Renal pelvis (tissue), 4 donors: ENCODE results near the gene CTIF. TPM values are rescaled to one million over a fixed set of nuclear protein-coding genes. Genes with fewer than 3 reads are reported as not detected.

Experiments used
- DNase-seq: peaks from one replicate; pipeline ENCODE4 v3.0.0-alpha.2; 2013
- polyA plus RNA-seq, 3 donors: library from polyadenylated mRNA; unstranded; fragments of 120-200 nt; gene quantifications; one replicate each; pipeline ENCODE4 v1.2.1, GENCODE V29; 2013; ENCODE audit not compliant: insufficient read length in 3 of 3

CTIF gene
- polyA plus RNA-seq, 3 donors: 21.1 to 23.7 (median 22.9) TPM

DNA sequence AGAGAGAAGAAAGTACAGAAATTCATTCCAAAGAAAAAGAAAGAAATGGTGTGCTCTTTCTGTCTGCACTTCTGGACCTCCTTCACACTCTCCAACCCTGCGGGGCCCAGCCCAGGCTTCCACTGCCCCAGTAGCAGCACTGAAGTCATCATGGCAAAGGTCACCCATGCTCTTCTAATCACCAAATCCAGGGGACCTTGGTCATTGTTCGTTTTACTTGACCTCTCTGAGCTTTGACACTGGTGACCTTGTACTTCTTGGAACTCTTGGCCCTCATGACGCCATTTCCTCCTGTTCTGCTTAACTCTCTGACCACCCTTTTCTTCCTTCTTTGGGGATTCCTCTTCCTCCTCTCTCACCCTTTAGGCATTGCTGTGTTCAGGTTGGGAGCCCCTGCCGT, 306.3 kb downstream of the CTIF start:
- DNase-seq: no peak

DNA sequence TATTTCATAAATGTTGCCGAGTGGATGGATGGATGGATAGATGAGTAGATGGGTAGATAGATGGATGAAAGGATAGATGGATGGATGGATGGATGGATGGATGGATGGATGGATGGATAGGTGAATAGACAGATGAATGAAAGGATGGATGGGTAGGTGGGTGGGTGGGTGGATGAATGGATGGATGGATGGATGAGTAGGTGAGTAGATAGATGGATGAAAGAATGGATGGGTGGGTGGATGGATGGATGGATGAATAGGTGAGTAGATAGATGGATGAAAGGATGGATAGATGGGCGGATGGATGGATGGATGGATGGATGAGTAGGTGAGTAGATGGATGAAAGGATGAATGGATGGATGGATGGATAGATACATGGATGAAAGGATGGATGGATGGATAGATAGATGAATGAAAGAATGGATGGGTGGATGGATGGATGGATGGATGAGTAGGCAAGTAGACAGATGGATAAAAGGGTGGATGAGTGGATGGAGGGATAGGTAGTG, 307.6 kb downstream of the CTIF start:
- DNase-seq: no peak

DNA sequence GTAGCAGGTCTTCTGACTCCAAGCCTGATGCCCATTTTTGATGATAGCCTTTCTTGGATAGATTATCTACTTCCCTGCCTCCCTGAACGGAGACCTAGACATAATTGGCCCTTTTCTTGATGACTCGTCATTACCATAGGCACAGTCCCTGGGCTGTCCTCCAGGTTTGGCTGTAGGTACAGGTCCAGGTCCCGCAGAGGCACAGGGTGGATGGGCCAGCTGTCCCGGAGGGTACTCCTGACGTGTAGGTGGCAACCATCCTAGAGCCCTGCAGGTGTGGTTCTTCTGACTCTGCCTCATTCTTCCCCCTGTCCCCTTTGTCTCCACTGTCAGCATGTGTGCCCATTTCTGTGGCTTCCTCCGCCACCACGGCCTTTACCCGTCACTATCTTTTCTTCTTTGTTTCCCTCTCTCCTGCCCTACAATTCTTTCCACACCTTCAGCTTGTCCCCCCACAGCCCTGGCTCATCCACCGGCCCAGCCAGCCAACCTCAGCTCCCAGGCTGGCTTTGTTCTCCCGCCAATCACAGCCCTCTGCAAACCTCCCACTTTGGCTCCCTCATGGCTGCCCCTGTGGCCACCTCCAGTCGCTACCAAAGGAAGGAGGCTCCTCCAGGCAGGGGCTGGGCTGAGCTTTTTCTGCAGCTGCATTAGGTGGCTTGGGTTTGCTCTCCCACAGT, 309.1 kb downstream of the CTIF start:
- no peak for DNase-seq

DNA sequence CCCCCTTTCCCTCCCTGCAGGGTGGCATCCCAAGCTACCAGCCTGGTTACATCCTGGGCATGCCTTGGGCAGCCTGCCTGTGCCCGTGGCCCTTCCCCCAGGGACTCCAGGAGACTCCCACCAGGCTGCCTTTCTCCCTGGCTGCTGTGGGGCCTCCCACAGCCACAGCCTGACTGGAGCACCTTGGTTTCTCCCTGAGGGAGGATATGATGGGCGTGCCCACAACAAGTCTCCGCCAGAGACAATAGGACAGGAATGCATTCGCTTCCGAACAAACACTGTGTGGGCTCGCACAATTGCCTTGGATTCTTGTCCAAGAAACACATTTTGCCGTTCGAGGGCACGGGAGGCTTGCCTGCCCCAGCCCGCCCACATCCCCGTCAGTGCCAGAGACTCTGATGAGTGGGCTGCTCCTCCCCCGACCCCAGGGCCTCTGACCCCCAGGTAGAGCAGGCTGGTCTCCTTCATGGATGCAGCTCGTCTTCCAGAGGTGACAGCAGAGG, 309.9 kb downstream of the CTIF start:
- no peak for DNase-seq

DNA sequence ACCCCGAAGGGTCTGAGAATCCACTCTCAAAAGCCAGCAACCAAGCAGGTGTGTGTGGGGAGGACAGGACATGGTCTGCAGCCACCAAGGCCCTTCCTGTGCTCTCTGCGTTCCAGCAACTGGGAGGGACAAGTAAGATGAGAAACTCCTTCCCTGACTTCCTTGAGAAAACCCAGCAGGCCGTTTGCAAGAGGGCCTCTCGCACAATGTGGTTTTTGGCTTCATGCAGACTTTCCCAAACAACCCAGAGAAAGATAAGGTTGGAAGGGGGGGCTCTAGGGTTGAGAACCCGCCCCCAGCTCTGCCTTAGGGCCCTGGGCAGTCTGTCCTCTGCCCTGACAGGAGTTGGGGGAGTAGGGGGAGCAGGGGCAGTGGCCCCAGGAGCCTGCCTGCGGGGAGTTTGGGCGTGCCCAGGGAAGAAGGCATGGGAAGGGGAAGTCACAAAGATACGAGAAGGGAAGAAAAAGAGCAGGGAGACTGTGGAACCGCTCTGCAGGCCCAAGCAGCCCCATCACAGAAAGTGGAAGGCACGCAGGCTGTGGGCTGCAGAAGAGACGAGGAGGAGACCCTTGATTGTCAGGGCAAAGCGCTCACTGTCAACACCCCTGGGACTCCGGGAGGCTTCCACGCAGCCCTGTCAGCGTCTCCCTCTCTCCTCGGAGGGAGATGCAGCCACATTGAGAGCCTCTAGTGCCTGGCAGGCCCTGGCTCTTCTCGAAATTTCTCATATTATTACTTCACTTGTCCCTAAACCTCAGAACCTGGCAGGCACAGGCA, 312.2 kb downstream of the CTIF start:
- peak; percentile 83 for DNase-seq

DNA sequence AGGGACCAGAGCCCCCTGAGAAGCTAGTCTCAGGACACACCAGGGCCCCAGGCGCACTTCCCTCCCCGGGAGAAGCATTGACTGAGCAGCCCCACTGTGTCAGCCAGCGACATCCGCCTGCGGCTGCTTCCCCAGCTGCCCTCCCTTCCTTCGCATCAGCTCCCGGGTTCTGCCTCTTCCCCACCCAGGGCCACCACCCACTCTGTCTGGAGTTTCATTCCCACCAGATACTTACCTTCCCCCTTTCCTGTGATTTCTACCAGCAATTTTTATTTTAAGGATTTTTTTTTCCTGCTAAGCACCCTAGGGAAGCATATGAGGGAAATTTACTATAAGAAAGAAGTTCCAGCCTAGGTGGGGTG, 312.7 kb downstream of the CTIF start:
- DNase-seq: no peak

DNA sequence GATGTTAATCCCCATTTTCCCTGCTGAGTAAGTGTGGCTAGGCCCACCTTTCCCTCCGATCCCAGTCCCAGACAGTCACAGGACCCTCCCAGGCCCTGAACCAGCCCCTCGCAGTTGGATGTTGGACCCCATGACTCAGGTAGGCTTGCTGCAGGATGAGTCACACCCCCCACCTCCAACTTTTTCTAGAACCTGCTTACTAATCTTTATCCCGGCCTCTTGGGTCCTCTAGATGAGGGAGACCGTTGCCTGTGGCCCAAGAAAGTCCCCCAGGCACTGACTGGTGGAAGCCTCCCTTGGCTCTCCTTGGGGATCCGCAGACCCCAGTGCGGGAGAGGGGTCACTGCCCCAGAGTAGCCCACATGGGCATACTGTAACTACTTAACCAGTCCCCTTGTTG, 313.5 kb downstream of the CTIF start:
- DNase-seq: no peak

DNA sequence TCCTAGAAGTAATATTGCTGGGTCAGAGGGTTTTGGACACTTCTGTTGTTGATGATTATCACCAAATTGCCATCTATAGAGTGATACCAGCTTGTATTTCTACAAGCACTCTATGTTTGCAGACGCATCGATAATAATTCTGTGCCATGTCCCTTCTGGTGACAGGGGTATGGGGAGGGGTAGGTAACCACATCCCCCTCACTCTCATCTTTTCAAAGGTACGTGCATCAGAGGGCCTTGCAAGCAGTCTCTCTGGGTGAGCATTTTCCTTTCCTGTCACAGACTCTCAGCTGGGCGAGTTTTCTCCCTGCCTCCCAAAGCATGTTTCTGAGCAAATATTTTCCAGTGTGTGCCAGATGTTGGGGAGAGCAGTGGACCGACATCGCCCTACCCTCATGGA, 314.0 kb downstream of the CTIF start:
- no peak for DNase-seq

DNA sequence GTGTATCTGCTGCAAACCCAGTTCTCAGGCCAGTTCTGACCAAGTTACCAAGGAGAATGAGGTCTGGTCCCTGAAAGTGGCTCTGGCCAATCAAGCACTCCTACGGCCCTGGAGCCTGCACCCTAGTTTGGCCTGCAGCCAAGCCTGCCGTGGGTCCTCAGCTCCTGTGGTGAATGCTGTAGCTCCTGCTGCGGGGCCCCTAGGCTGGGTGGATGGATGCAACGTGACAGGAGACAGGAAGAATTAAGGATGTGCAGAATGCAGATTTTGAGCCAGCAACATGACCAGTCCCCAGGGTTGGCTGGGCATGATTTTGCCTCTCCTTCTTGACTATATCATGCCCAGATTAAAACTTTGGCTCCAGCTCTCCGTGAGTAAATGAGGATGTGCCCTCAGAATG, 314.8 kb downstream of the CTIF start:
- DNase-seq: no peak

DNA sequence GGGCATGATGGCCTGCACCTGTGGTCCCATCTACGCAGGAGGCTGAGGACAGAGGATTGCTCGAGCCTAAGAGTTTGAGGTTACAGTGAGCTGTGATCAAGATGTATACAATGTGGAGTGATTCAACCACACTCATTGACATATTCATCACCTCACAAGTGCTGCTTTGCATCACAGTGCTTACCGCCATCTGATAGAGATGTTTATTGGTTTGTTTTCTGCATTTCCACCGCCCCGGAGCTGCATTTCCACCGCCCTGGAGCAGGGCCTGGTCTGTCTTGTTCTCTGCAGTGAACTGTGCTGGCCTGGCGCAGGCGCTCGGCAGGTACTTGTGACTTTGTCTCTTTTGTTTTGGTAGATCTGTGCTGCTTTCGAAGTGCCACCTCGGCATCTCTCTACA, 315.9 kb downstream of the CTIF start:
- DNase-seq: no peak

DNA sequence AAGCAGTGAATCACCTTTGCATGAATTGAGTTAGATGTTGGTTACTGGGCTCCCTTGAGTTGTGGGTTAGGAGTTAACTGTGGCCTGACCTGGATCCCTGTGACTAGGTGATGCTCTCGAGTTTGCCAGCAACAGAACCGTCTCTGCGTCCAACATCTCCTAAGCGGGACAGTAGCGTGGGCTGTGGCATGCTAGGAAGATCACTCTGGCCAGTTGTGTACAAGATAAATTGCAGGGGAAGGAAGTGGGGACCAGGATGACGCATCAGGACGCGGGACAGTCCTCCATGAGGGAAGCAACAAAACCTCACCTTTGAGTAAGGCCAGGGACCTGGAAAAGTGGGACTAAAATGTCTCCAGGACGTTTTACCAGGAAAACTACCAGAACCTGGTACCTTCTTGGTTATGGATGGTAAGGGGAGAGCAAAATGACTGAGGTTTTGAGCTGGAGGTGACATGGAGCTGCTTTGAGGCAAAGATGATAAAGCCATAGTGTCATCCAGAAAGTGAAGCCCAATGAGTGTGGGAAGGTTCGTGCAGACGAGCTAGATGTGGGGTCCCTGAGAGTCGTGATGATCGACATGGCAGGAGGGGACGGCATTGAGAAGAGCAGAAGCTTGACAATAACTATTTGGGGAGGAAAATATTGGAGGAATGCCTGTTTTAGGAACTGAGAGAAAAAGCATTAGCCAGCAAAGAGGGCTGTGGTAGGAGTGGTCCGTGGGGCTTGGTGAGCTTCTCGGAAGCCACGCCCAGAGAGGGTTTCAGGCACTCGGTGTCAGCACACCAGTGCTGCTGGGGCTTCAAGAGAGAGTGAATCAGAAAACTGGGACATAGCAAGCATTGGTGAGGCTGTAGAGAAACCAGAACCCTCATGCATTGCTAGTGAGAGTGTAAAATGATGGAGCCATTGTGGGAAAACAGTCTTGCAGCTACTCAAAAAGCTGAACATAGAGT, 316.9 kb downstream of the CTIF start:
- no peak for DNase-seq

DNA sequence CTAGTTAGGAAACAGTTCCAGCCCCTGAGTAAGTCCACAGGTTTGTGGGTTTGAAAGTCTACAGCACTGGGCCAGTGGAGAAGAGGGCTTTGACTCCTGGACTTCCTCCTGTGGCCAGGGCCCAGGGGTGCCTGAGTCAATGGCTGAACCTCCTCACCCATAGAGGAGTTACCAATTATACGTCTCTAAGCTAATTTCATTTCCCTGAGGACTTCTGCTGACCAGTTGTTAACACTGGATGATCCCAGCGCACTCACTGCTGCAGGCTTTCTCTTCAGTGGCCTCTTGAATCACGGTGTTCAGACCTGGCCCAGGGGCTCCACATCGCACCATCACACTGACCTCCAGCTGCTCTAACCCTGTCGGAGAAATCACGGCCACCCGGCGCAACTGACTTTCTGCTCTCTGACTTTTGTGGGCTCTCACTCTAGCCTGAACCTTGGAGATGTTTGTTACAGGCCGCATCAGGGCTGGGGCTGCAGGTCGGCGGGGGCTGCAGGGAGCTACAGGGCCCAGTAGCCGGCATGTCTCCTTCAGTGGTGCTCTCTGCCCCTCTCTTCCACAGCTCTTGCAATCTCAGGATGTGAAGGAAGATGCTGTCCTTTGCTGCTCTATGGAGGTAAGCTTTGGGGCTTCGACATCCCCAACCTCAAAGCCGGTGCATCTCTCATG, 318.3 kb downstream of the CTIF start:
- no peak for DNase-seq

DNA sequence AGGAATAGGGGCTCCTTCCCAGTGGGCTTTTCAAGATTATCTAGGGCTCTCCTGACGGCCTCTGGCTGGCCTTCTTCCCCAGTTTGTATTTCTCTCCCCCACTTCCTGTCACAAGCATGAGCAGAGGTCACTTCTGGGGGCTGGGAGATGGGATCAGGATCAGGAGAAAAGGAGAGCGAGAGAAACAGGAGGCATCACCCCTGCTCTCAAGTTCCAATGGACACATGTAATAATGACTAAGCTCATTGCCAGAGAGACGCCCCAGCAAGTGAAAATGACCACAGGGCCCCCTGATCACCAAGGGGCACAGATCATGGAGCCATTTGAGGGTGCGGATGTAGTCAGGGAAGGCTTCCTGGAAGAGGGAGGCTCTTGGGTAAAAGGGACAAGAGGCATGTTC, 319.8 kb downstream of the CTIF start:
- DNase-seq: no peak

DNA sequence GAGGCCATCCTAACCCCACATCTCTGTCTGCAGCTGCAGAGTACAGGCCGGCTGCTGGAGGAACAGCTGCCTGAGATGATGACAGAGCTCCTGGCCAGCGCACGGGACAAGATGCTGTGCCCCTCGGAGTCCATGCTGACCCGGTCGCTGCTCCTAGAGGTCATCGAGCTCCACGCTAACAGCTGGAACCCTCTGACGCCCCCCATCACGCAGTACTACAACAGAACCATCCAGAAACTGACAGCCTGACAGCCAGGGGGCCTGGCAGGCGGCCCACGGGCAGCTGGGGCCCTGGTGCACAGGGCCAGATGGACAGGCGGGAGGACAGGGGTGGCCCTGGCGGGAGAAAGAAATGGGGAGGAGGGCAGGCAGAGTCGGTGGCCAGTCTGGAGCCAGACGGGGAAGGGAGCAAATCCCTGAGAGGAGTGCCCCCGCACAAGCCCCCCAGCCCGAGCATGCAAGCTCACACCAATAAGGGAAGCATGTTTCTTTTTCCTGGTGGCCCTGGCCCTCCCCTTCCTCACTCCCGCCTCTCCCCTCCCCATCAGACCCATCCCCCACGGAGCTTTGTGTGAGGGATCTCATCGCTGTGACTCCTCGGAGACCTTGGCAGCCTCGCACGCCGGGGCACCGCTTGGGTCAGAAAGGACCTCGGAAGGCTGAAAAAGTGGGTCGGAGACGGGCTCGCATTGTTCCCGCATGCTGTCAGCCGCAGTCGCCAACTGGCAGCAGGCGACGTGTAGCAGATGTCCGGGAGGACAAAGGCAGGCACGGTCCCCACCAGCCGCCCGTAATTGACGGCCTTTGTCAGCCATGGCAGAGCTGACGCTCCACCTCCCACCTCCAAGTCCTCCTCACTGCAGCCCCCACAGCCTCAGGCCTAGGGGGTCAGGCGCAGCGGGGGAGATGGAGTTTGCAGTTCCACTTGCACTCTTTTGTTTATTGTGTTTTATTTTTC, 320.8 kb downstream of the CTIF start:
- DNase-seq: peak; percentile 82

DNA sequence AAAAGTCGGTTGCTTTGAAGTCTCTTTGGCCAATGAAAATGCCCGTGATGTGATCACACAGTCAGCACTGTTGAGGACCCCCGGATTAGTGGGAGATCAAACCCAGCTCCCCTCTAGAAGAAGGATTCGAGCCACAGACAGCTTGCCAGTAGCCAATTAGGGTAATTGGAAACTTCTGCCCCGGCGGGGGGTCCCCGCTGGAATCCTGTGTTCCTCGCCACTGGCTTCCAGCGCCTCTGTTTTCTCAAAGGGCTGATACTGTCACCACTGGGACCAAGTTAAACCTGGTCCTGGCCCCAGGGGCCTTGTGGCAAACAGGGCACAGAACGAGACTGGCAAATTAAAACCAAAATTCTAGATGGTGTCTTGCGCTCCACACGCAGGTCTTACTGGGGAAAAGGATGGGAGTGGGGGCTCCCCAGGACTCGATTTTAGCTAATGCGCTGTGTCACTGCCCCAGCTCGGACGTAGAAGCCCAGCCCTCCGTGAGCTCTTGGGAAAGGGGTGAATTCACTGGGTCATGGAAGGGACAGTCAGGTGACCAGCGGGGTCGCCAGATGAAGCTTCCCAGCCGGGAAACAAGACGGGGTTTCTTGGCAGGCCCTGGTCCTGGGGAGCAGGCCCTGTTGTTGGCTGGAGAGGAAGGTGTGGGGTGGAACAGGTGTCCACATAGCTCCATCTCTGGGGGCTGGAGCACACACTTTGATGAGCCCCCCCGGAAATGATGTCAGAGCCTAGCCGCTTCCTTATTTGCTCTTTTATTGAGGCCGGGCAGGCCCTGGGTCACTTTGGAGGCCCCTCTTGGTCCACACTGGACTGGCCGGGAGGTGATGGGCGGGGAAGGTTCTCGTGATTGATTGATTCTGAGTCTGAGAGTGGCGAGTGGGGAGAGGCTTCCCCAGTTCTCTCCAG, 321.7 kb downstream of the CTIF start:
- no peak for DNase-seq

DNA sequence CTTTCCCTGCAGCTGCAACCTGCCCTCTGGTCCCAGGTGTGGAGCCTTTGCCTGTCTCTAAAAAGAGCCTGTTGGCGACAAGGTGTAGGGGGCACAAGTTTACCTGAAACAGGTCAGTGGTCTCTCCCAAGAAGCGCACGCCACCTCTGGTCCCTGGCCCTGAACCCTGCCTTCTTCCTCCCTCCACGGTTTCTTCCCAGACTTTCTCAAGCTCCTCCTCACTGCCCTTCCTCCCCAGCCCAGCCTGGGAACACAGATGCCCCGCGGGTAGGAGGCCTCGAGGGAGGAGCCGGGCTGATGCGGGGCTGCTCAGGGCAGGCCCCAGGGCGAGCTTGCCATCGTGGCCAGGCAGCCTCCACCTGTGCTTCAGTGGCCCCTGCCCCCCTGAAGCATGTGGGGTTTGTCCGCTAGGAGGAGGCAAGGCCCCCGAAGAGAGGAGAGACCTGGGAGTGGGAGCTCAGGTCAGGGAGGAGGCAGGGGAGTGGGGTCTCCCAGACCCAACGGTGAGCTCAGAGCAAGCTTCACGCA, 322.4 kb downstream of the CTIF start:
- DNase-seq: no peak

DNA sequence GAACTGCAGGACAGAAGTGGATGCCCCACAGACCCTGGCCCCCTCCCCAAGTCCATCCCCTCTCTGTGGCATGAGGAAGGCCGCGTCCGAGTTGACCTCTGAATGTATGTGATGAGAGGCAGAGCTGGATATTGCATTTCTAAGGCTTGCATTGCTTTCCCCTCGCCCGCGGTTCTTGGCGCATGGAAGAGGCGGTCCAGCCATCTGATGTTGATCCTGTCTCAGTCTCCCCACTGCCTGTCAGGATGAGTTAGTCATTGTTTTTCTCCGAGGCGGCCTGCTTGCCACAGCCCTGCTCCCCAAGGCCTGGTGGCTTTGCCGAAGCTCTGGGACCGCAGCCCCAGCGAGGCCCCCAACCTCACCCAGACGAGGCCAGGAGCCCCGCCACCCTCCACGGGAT, 323.3 kb downstream of the CTIF start:
- DNase-seq: no peak

DNA sequence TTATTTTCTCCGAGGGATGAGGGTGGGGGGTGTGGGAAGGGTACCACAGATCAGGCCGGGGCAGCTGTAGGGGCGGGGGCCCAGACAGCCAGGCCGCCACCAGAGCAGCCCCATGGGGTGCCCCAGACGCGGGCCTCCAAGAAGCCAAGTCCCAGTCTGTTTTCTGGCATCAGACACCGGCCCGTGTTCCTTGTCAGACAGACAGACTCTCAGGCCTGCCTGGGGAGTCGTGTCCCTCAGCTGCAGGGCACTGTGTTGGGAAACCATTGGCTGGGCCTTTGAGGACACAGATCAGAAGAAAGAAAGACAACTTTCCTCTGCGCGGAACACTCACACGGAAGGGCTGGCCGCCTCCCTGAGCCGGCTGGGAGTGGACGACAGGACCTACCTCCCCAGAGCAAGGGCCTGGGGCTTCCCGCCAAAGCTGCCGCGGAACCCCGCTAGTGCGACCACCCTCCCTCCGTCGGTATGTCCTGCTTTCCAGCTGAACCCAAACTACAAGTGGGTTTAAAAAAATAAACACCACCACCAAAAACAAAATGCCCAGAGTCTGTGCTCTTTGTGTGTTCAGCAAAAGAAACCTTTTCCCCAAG, 323.9 kb downstream of the CTIF start:
- DNase-seq: no peak
